ENCODE data around the gene KCNG2. TPM values are rescaled to one million over a fixed set of nuclear protein-coding genes. Genes with fewer than 3 reads are reported as not detected.

The KCNG2 gene
- total and polyA plus RNA-seq, 2 experiments from 2014 or later, result not detected

DNA sequence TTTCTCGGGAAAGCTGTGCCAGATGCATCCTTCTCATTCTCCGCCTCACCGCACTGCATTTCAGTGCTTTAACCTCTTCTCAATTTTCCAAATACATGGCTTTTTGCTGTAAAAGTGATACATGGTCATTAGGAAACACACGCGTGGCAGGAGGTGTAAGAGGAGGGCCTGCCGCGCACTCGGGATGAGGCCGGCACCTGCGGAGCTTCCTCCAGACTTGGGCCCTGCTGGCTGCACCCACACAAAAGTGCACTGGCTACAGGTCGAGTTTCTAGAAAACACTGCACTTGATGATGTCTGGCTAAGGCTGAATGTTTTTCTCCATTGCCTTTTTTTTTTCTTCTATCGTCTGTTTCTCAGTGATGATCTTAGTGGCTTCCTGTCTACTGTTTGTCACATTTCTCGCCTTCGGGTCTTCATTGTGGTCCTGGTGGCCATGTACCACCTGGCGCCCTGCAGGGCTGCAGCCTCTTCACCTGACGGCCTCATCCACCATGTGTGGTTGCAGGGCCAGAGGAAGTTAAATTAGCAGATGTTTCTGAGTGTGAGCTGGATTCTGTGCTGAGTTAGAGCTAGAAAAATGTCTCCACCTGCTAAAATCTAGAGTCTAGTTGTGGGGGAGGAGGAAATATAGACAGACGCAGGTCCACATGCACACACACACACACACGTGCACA lies 7.6 kb downstream of the KCNG2 start:
- Histone ChIP-seq H3K9me2 (replicated peaks; ENCODE audit: insufficient read depth) (no peaks in the 10 kb centered on the region), H3K4me1 (ENCODE audit: insufficient read depth) (no peaks in the 10 kb centered on the region), H3K9me3 (ENCODE audit: low read depth) (no peaks in the 10 kb centered on the region), H3K36me3 (replicated peaks; ENCODE audit: insufficient read depth, low read depth) (no peaks in the 10 kb centered on the region), H3K27ac (no peak overlapping the region), H4K20me1 (ENCODE audit: insufficient read depth, poor library complexity, severe bottlenecking) (no peaks in the 10 kb centered on the region), H3K79me2 (no peaks in the 10 kb centered on the region), H2AFZ (no peak overlapping the region), H3K27me3 (no peaks in the 10 kb centered on the region), H3K4me3 (no peak overlapping the region), H3K4me2 (no peak overlapping the region)
- WGBS (ENCODE audit: low lambda C conversion rate, missing lambda C conversion rate), result 94% methylated on average over 18 of the region's 18 CpGs
- TF ChIP-seq EZH2 (IDR thresholded peaks at IDR 0.05; ENCODE audit: borderline replicate concordance) (no peak), EZH2phosphoT487 (IDR thresholded peaks at IDR 0.05; ENCODE audit: low read depth, severe bottlenecking, unreplicated experiment) (no peak), CTCF (IDR thresholded peaks at IDR 0.05; ENCODE audit: poor library complexity) (no peak)
- DNase-seq (ENCODE audit: low spot score), result no peak

DNA sequence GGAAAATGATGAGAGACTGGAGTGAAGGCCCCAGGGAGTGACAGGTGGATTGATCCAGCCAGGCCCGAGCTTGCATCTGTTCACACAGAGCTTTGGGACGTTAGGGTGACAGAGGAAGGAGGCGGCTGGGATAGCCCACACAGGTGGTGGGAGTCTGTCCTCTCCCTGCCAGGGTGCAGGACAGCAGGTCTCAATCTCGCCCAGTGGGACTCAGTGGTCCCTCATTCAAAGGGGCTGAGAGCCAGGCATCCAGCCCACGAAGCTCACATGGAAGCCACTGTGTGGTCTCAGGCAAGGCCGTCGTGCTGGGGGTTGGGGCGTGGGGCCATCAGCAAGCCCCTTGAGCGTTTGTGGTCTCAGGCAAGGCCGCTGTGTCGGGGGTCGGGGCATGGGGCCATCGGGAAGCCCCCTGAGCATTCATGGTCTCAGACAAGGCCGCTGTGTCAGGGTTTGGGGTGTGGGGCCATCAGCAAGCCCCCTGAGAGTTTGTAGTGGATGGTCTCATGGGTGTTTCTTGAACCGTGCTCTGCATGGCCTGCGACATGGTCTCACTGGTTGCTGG lies 8.3 kb downstream of the KCNG2 start:
- no peaks in the 10 kb centered on the region for H3K4me1 ChIP-seq (ENCODE audit: insufficient read depth)

GRCh38 chr18:79806976-79807841 lies 9.5 kb downstream of the KCNG2 start:
- no peak overlapping the region for H3K4me2 ChIP-seq
- no peaks in the 10 kb centered on the region for H3K9me3 ChIP-seq (ENCODE audit: low read depth)

More for the DNA sequence above, 8.3 kb downstream of the KCNG2 start:
- DNase-seq (ENCODE audit: low spot score), result no peak
- H3K27ac ChIP-seq, result no peak overlapping the region
- H3K79me2 ChIP-seq, result no peaks in the 10 kb centered on the region
- H3K9me2 ChIP-seq (replicated peaks; ENCODE audit: insufficient read depth), result no peaks in the 10 kb centered on the region
- no peak overlapping the region for H2AFZ ChIP-seq
- TF ChIP-seq EZH2phosphoT487 (IDR thresholded peaks at IDR 0.05; ENCODE audit: low read depth, severe bottlenecking, unreplicated experiment) (no peak), CTCF (IDR thresholded peaks at IDR 0.05; ENCODE audit: poor library complexity) (no peak), EZH2 (IDR thresholded peaks at IDR 0.05; ENCODE audit: borderline replicate concordance) (no peak)
- H3K4me3 ChIP-seq, result no peak overlapping the region
- H3K36me3 ChIP-seq (replicated peaks; ENCODE audit: insufficient read depth, low read depth), result no peaks in the 10 kb centered on the region
- H3K4me2 ChIP-seq, result no peak overlapping the region
- WGBS (ENCODE audit: low lambda C conversion rate, missing lambda C conversion rate), result 94% methylated on average over 16 of the region's 16 CpGs
- H4K20me1 ChIP-seq (ENCODE audit: insufficient read depth, poor library complexity, severe bottlenecking), result no peaks in the 10 kb centered on the region
- H3K27me3 ChIP-seq, result peaks cover 1% of the 10 kb centered on the region
- no peaks in the 10 kb centered on the region for H3K9me3 ChIP-seq (ENCODE audit: low read depth)

More at GRCh38 chr18:79806976-79807841, 9.5 kb downstream of the KCNG2 start:
- Histone ChIP-seq H4K20me1 (ENCODE audit: insufficient read depth, poor library complexity, severe bottlenecking) (no peaks in the 10 kb centered on the region), H2AFZ (no peak overlapping the region), H3K27me3 (peaks cover 5% of the 10 kb centered on the region), H3K79me2 (no peaks in the 10 kb centered on the region), H3K4me3 (no peak overlapping the region), H3K4me1 (ENCODE audit: insufficient read depth) (no peaks in the 10 kb centered on the region), H3K9me2 (replicated peaks; ENCODE audit: insufficient read depth) (no peaks in the 10 kb centered on the region), H3K27ac (no peak overlapping the region), H3K36me3 (replicated peaks; ENCODE audit: insufficient read depth, low read depth) (no peaks in the 10 kb centered on the region)
- WGBS (ENCODE audit: low lambda C conversion rate, missing lambda C conversion rate), result 96% methylated on average over 35 of the region's 43 CpGs
- DNase-seq (ENCODE audit: low spot score), result no peak
- no peak for TF ChIP-seq EZH2 (IDR thresholded peaks at IDR 0.05; ENCODE audit: borderline replicate concordance)
- TF ChIP-seq EZH2phosphoT487 (IDR thresholded peaks at IDR 0.05; ENCODE audit: low read depth, severe bottlenecking, unreplicated experiment), result no peak
- TF ChIP-seq CTCF (IDR thresholded peaks at IDR 0.05; ENCODE audit: poor library complexity), result no peak
